ENCODE measurements around the gene NUTM2D. TPM values are rescaled to one million over a fixed set of nuclear protein-coding genes. Genes with fewer than 3 reads are reported as not detected.
A peak's percentile ranks its signal among the peaks of the same experiment; 100 is the strongest.
"Not testable (repeated sequence)": the region's sequence is repeated elsewhere in the genome, so short reads cannot be mapped to it uniquely, and the experiment has no call there.

The NUTM2D gene, protein sequence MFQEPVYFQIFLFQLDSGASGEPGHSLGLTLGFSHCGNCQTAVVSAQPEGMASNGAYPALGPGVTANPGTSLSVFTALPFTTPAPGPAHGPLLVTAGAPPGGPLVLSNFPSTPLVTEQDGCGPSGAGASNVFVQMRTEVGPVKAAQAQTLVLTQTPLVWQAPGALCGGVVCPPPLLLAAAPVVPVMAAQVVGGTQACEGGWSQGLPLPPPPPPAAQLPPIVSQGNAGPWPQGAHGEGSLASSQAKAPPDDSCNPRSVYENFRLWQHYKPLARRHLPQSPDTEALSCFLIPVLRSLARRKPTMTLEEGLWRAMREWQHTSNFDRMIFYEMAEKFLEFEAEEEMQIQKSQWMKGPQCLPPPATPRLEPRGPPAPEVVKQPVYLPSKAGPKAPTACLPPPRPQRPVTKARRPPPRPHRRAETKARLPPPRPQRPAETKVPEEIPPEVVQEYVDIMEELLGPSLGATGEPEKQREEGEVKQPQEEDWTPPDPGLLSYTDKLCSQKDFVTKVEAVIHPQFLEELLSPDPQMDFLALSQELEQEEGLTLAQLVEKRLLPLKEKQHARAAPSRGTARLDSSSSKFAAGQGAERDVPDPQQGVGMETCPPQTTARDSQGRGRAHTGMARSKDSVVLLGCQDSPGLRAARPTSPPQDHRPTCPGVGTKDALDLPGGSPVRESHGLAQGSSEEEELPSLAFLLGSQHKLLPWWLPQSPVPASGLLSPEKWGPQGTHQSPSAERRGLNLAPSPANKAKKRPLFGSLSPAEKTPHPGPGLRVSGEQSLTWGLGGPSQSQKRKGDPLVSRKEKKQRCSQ
- 1 to 10 TPM in 3 of 4 donors, under 1 TPM in 1; 0.89 to 4.7 (median 3.7) TPM for total RNA-seq

DNA sequence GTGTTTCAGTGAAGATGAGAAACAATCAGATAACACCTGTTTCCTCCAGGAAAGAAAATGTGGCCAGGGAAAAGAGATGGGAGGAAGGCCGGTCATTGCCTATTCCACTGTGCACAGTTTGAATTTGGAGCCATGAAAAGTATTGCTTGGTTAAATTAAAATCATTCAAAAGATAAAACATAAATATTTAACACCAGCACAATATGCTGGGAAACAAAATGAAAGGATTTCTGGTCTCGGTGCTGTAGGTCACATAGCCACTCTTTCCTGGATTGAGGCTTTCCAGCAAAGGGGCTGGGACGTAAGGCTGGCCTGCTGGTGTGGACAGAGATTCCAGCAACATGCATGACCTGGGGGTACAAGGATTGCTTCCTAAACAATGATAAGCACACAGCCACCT, at the start of gene NUTM2D:
Gene NUTM2D (plus strand): TSS at position 301 of the 400 bp plus-strand sequence. CDS start 522 bp downstream, outside the sequence.
- WGBS, 2 donors = no CpG with 5 or more reads among the region's 3 CpGs
- DNase-seq (ENCODE audit: low spot score in 2 of 2); intact Hi-C loops (cut with DNase I; ENCODE audit: low total_unique reads); H3K4me3 ChIP-seq (ENCODE audit: low read depth, poor library complexity, severe bottlenecking): not testable (repeated sequence)

DNA sequence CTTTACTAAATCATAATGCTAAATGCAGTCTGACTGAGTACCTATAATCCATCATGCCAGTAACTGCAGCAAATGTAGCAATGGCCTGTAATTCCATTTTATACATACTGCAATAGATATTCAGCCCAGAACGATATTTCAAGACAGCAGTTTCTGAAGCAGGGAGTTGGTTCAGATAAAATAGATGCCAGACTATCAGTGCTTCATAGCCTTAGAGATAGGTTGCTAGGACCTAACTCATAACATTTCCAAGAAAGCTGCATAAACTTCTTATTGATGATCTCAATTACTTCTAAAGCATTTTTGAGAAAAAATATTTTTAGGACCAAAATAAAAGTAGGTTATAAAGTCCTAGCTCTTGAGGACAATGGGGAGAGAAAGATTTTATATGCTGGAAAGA, 48.8 kb upstream of the NUTM2D start:
- intact Hi-C loops (cut with DNase I; ENCODE audit: low total_unique reads); DNase-seq (ENCODE audit: low spot score in 2 of 2); H3K4me3 ChIP-seq (ENCODE audit: low read depth, poor library complexity, severe bottlenecking): not testable (repeated sequence)
- 79 to 82% methylated on average over 1 of the region's 1 CpG for WGBS, 2 donors

DNA sequence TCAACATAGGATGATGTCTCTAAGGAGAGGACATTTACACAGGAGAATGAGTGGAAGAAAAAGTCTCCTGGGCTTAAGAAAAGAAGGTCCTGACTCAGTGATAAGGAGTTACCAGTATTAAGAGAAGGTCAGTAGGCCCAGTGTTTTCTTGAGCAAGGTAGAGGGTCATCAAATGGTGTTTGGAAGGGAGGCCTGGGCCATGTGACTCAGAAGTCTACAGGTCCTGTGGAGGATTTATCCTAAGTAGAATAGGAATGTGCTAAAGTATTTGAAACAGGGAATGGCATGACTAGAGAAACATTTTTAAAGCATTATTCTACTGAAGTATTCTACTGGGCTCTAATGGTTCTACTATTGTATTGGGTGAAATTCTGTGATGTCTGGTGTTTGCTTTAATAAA, 47.9 kb upstream of the NUTM2D start:
- DNase-seq (ENCODE audit: low spot score in 2 of 2); H3K4me3 ChIP-seq (ENCODE audit: low read depth, poor library complexity, severe bottlenecking); intact Hi-C loops (cut with DNase I; ENCODE audit: low total_unique reads): not testable (repeated sequence)

DNA sequence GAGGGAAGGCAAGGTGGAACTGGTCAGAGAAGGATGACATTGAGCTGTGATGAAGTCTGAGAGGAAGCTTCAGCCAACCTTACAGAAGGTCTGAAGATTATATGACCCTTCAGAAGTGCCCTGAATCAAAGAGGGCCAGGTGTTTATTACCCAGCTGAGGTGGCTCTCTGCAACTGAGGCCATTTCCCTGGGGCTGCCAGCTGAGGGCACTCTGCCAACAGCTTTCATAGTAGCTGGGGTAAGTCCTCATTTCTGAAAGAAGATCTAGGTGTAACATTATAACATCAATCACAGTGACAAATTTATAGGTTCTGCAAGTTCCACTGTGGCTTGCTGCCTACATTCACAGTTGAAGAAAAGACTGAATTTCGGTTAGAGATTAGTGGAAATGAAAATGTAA, 46.0 kb upstream of the NUTM2D start:
- 47 to 67% methylated on average over 1 of the region's 1 CpG for WGBS, 2 donors
- intact Hi-C loops (cut with DNase I; ENCODE audit: low total_unique reads); H3K4me3 ChIP-seq (ENCODE audit: low read depth, poor library complexity, severe bottlenecking); DNase-seq (ENCODE audit: low spot score in 2 of 2): not testable (repeated sequence)

DNA sequence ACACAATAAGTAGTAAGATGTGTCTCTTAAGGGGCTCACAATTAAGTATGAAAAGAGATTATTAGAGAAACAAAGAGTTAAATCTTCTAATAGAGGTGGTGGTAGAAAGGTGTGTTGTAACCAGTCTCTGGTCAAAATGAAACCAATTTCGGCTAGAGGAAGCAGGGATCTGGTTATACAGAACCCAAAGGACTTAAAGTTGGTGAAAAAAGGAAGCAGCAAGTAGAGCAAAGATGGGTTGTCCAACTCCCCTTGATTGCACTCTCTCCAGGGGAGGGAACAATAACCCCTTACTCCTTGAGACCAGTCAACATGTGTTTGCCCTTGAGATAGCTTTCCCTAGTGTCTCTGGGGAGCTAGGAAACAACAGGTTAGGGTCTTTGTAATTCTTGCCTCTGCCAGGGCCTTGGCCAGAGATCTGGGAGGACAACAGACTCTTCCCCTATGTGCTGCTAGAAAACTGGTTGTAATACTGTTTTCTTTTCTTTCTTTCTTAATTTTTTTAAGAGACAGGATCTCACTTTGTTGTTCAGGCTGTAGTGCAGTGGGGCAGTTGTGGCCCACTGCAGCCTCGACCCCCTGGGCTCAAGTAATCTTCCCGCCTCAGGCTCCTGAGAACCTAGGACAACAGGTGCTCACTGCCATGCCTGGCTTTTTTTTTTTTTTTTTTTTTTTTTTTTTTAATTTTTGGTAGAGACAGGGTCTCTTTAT, 43.7 kb upstream of the NUTM2D start:
- WGBS, 2 donors = 59 to 65% methylated on average over 3 of the region's 3 CpGs
- intact Hi-C loops (cut with DNase I; ENCODE audit: low total_unique reads); H3K4me3 ChIP-seq (ENCODE audit: low read depth, poor library complexity, severe bottlenecking); DNase-seq (ENCODE audit: low spot score in 2 of 2): not testable (repeated sequence)

DNA sequence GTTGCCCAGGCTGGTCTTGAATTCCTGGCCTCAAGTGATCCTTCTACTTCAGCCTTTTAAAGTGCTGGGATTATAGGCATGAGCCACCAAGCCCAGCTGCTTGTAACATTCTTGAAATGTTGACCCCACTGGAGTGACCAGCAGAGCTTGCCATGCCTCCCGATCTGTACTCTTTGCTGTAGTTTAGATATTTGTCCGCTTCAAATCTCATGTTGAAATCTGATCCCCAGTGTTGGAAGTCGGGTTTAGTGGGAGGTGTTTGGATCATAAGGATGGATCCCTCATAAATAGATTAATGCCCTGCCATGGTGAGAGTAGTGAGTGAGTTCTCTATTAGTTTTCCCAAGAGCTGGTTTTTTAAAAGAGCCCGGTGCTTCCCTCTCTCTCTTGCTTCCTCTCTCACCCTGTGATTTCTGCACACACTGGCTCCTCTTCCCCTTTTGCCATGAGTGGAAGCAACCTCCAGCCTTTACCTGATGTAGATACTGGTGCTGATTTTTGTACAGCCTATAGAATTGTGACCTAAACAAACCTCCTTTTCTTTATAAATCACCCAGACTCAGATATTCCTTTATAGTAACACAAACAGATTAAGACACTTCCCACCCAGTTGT, 43.1 kb upstream of the NUTM2D start:
- WGBS, 2 donors = 65 to 73% methylated on average over 3 to 4 of the region's 4 CpGs
- intact Hi-C loops (cut with DNase I; ENCODE audit: low total_unique reads); H3K4me3 ChIP-seq (ENCODE audit: low read depth, poor library complexity, severe bottlenecking); DNase-seq (ENCODE audit: low spot score in 2 of 2): not testable (repeated sequence)

DNA sequence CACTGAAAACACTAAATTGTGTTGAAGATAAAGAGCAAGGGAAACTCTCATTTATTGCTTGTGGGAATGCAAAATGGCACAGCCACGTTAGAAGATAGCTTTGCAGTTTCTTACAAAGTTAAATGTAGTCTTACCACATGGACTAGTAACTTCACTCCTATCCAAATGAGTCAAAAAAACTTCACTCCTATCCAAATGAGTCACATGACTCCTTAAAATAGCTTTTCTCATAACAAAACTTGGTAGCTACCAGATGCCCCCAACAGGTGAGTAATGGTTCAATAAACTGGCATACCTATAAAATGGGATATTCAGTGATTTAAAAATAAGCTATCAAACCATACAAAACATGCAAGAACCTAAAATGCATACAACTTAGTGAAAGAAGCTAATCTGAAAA, 36.0 kb upstream of the NUTM2D start:
- 53 to 67% methylated on average over 1 of the region's 1 CpG for WGBS, 2 donors
- H3K4me3 ChIP-seq (ENCODE audit: low read depth, poor library complexity, severe bottlenecking); DNase-seq (ENCODE audit: low spot score in 2 of 2); intact Hi-C loops (cut with DNase I; ENCODE audit: low total_unique reads): not testable (repeated sequence)

DNA sequence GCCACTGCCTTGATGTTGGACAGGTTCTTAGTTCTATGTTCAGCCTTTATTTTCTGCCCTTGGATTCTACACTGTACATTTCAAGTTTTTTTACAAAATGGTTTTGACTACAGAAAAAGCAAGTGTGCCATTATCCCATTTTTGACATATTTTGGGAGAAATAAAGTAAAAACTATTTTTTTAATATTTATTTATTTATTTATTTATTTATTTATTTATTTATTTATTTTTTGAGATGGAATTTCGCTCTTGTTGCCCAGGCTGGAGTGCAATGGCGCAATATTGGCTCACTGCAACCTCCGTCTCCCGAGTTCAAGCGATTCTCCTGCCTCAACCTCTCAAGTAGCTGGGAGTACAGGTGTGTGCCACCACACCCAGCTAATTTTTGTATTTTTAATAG, 33.0 kb upstream of the NUTM2D start:
- not testable (repeated sequence) for H3K4me3 ChIP-seq (ENCODE audit: low read depth, poor library complexity, severe bottlenecking)

DNA sequence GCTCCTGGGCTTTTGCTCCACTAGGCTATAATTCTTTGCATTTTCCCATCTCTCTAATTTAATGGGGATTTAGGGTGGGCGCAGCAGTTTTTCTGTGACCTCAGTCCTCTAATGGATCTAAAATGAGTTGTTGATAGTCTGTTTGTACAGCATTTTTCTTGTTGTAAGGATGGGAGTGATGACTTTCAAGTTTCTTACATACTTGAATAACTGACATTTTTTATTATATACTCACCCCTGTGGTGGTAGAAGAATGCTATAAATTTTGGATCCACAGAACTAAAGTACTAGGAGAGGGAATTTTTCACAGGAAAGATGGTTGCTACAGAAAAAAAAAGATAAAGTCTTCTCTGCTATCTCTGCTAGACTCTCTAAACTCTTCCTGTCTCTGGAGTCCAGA, 29.6 kb upstream of the NUTM2D start:
- intact Hi-C loops (cut with DNase I; ENCODE audit: low total_unique reads); DNase-seq (ENCODE audit: low spot score in 2 of 2); H3K4me3 ChIP-seq (ENCODE audit: low read depth, poor library complexity, severe bottlenecking): not testable (repeated sequence)
- WGBS, 2 donors = 98 to 100% methylated on average over 1 of the region's 1 CpG

More for the DNA sequence above, 33.0 kb upstream of the NUTM2D start:
- WGBS, 2 donors = 97% methylated on average over 5 of the region's 5 CpGs
- intact Hi-C loops (cut with DNase I; ENCODE audit: low total_unique reads); DNase-seq (ENCODE audit: low spot score in 2 of 2): not testable (repeated sequence)

DNA sequence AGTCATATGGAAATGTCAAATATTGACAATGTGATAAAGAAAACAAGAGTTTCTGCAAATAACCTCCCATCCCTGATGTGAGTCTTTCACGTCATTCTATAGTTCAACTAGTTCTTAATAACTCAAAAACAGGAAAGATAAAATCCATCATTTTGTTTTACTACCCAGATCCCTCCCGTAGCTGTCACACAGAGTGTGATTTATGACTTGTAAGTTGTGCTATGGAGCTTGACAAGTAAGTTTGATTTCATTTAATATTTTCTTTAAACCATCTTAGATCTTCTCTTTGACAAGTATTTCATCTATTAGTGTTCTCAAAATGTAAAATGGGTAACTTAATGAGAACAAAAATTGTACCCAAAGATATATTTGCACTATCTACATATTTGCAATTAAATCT, 28.4 kb upstream of the NUTM2D start:
- H3K4me3 ChIP-seq (ENCODE audit: low read depth, poor library complexity, severe bottlenecking); intact Hi-C loops (cut with DNase I; ENCODE audit: low total_unique reads); DNase-seq (ENCODE audit: low spot score in 2 of 2): not testable (repeated sequence)
- 83 to 85% methylated on average over 2 of the region's 2 CpGs for WGBS, 2 donors

DNA sequence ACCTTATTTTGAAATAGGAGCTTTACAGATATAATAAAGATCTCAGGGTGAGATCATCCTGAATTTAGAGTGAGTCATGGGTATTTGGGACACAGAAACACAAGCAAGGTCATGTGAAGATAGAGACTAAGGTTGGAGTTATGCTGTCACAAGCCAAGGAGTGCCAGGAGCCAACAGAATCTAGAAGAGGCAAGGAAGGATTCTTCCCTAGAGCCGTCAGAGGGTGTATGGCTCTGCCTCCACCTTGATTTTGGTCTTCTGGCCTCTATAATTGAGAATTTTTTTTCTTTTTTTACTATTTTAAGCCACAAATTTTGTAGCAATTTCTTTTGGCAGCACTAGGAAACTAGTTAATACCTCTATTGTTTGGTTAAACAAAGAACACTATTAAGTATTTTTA, 24.9 kb upstream of the NUTM2D start:
- DNase-seq (ENCODE audit: low spot score in 2 of 2); intact Hi-C loops (cut with DNase I; ENCODE audit: low total_unique reads); H3K4me3 ChIP-seq (ENCODE audit: low read depth, poor library complexity, severe bottlenecking): not testable (repeated sequence)
- 63 to 76% methylated on average over 1 of the region's 1 CpG for WGBS, 2 donors

DNA sequence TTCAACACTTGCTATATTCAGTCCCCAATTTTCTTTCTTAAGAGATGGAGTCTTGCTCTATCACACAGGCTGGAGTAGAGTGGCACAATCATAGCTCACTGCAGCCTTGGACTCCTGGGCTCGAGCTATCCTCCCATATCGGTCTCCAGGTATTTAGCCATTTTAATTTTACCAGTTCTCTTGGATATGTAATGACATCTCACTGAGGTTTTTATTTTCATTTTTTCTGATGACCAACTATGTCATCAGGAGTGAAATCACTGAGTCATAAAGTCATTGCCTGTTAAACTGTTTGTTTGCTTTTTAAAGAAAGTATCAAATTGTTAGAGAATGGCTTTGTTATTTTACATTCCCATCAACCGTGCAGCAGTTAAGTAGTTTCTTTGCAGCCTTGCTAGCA, 17.1 kb upstream of the NUTM2D start:
- H3K4me3 ChIP-seq (ENCODE audit: low read depth, poor library complexity, severe bottlenecking); DNase-seq (ENCODE audit: low spot score in 2 of 2); intact Hi-C loops (cut with DNase I; ENCODE audit: low total_unique reads): not testable (repeated sequence)
- WGBS, 2 donors = 63 to 65% methylated on average over 3 of the region's 3 CpGs

DNA sequence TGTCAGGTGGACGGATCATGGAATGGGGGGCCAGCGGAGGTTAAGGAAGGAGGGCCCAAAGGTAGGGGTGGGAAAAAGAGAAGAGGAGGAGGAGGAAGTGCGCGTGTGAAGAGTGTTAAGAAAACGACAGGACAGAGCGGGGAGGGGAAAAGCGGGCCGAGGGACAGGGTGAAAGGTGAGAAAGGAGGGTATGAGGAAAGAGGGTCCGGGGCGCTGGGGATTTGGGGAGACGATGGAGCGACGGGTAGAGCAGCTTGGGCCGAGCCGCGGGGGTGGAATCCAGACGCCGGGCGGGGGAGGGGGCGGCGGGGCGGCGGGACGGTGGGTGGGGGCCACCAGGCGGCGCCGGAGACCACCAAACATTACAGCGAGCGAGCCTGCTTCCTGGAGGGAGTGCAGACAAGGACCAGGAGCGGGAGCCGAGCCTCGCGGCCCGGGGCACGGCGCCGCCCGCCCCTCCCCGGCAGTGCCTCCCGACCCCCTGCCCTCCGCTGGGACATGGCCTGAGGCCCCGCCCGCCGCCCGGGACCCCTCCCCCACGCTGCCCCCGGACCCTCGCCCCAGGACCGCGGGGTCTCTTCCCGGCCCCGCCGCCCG, 15.9 kb upstream of the NUTM2D start:
- WGBS, 2 donors = 6% methylated on average over 9 of the region's 54 CpGs; no CpG with 5 or more reads in 1 of the 2 donors

DNA sequence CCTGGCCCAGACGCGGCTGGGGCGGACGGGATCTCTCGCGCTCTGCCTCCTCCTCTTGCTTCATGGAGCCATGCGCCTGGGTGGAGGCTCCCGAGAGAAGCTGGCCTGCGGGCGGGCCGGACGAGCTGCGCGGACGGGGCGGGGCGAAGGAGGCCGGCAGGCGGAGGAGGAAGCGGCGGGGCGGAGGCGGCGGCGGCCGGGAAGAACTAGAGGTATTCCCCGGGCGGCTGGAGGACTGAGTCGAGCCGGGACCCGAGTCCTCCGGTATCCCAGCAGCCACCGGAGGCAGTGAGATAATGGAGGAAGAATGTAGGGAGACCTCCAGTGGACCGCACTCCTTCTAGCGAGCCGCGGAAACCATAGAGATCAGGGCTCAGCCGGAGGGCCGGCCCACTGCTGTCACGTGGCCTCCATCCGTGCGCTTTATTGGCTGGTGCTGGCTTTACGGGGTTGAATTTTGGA, 15.3 kb upstream of the NUTM2D start:
- intact Hi-C loops (cut with DNase I; ENCODE audit: low total_unique reads); H3K4me3 ChIP-seq (ENCODE audit: low read depth, poor library complexity, severe bottlenecking): not testable (repeated sequence)
- peak; percentile 91 to 98 for DNase-seq (ENCODE audit: low spot score in 2 of 2)
- 0% methylated on average over 1 of the region's 43 CpGs; no CpG with 5 or more reads in 1 of the 2 donors for WGBS, 2 donors

More for the DNA sequence above, 15.9 kb upstream of the NUTM2D start:
- H3K4me3 ChIP-seq (ENCODE audit: low read depth, poor library complexity, severe bottlenecking); intact Hi-C loops (cut with DNase I; ENCODE audit: low total_unique reads): not testable (repeated sequence)
- DNase-seq (ENCODE audit: low spot score in 2 of 2) = peak in 1 of 2 donors; percentile 87
